Neuron (in vitro differentiated cells): ENCODE data around the gene ATP10A.

Source experiments
- H2AFZ ChIP-seq: one replicate; pipeline ENCODE4 v1.6.1; 2013; ENCODE audit warnings: low read depth, mild to moderate bottlenecking, inconsistent platforms, low read length, moderate library complexity
- H3K27me3 ChIP-seq: one replicate; pipeline ENCODE4 v1.6.1; 2013; ENCODE audit warnings: low read length; ENCODE audit not compliant: insufficient read depth
- H3K36me3 ChIP-seq: one replicate; pipeline ENCODE4 v1.6.1; 2013; ENCODE audit warnings: low read length; ENCODE audit not compliant: insufficient read depth
- H3K4me1 ChIP-seq: one replicate; pipeline ENCODE4 v1.6.1; 2013; ENCODE audit warnings: low read length; ENCODE audit not compliant: insufficient read depth
- H3K4me3 ChIP-seq: 2 replicates; pipeline ENCODE4 v1.5.1; 2013; ENCODE audit warnings: mild to moderate bottlenecking, low read length, moderate library complexity
- H3K9me3 ChIP-seq: one replicate; pipeline ENCODE4 v1.6.1; 2013; ENCODE audit warnings: low read length

ATP10A gene

GRCh38 chr15:25863111-25863967, at the start of gene ATP10A:
Gene ATP10A (minus strand): TSS chr15:25863327. CDS start chr15:25863096, 231 bp downstream.
- Histone ChIP-seq H3K4me1 (no peaks in the 10 kb centered on the region), H2AFZ (peak within 1 kb of the TSS; percentile 62), H3K9me3 (no peaks in the 10 kb centered on the region), H3K4me3 (peak within 1 kb of the TSS; percentile 40), H3K27me3 (peaks cover 48% of the 10 kb centered on the region), H3K36me3 (no peaks in the 10 kb centered on the region)

- no peaks in the 10 kb centered on the region for H3K4me1 ChIP-seq
- H3K36me3 ChIP-seq: no peaks in the 10 kb centered on the region
- no peak overlapping the region for H3K4me3 ChIP-seq
- H3K9me3 ChIP-seq: no peaks in the 10 kb centered on the region
- no peak overlapping the region for H2AFZ ChIP-seq
- H3K27me3 ChIP-seq: no peaks in the 10 kb centered on the region
Observed at GRCh38 chr15:25912035-25912434, 48.9 kb upstream of the ATP10A start.

GRCh38 chr15:25910832-25911231, 47.7 kb upstream of the ATP10A start:
- Histone ChIP-seq H3K9me3 (no peaks in the 10 kb centered on the region), H3K4me1 (no peaks in the 10 kb centered on the region), H3K36me3 (no peaks in the 10 kb centered on the region), H2AFZ (no peak overlapping the region), H3K4me3 (no peak overlapping the region), H3K27me3 (no peaks in the 10 kb centered on the region)

- Histone ChIP-seq H3K36me3 (no peaks in the 10 kb centered on the region), H3K4me3 (no peak overlapping the region), H3K9me3 (no peaks in the 10 kb centered on the region), H2AFZ (no peak overlapping the region), H3K27me3 (no peaks in the 10 kb centered on the region), H3K4me1 (no peaks in the 10 kb centered on the region)
Observed at GRCh38 chr15:25909806-25910205, 46.7 kb upstream of the ATP10A start.

- H3K4me1 ChIP-seq: no peaks in the 10 kb centered on the region
- no peaks in the 10 kb centered on the region for H3K36me3 ChIP-seq
- no peaks in the 10 kb centered on the region for H3K27me3 ChIP-seq
- no peak overlapping the region for H2AFZ ChIP-seq
- H3K9me3 ChIP-seq: no peaks in the 10 kb centered on the region
- no peak overlapping the region for H3K4me3 ChIP-seq
Observed at GRCh38 chr15:25909325-25909724, 46.2 kb upstream of the ATP10A start.

- H3K36me3 ChIP-seq: no peaks in the 10 kb centered on the region
- no peaks in the 10 kb centered on the region for H3K27me3 ChIP-seq
- no peak overlapping the region for H2AFZ ChIP-seq
- no peaks in the 10 kb centered on the region for H3K4me1 ChIP-seq
- no peak overlapping the region for H3K4me3 ChIP-seq
- H3K9me3 ChIP-seq: no peaks in the 10 kb centered on the region
Observed at GRCh38 chr15:25905140-25905539, 42.0 kb upstream of the ATP10A start.

GRCh38 chr15:25903024-25903581, 40.0 kb upstream of the ATP10A start:
- H3K36me3 ChIP-seq: no peaks in the 10 kb centered on the region
- H3K9me3 ChIP-seq: no peaks in the 10 kb centered on the region
- H3K4me3 ChIP-seq: no peak overlapping the region
- H2AFZ ChIP-seq: no peak overlapping the region
- no peaks in the 10 kb centered on the region for H3K4me1 ChIP-seq
- no peaks in the 10 kb centered on the region for H3K27me3 ChIP-seq

GRCh38 chr15:25901811-25902605, 38.9 kb upstream of the ATP10A start:
- Histone ChIP-seq H3K9me3 (no peaks in the 10 kb centered on the region), H3K4me1 (no peaks in the 10 kb centered on the region), H3K4me3 (no peak overlapping the region), H2AFZ (no peak overlapping the region), H3K36me3 (no peaks in the 10 kb centered on the region), H3K27me3 (no peaks in the 10 kb centered on the region)

- Histone ChIP-seq H3K4me1 (no peaks in the 10 kb centered on the region), H3K9me3 (no peaks in the 10 kb centered on the region)
Observed at GRCh38 chr15:25900901-25901300, 37.8 kb upstream of the ATP10A start.

GRCh38 chr15:25900431-25900830, 37.3 kb upstream of the ATP10A start:
- H3K9me3 ChIP-seq: no peaks in the 10 kb centered on the region
- H2AFZ ChIP-seq: no peak overlapping the region
- no peak overlapping the region for H3K4me3 ChIP-seq
- no peaks in the 10 kb centered on the region for H3K4me1 ChIP-seq
- H3K27me3 ChIP-seq: no peaks in the 10 kb centered on the region
- H3K36me3 ChIP-seq: no peaks in the 10 kb centered on the region

More at GRCh38 chr15:25900901-25901300, 37.8 kb upstream of the ATP10A start:
- Histone ChIP-seq H3K27me3 (no peaks in the 10 kb centered on the region), H3K36me3 (no peaks in the 10 kb centered on the region), H3K4me3 (no peak overlapping the region), H2AFZ (no peak overlapping the region)

- no peaks in the 10 kb centered on the region for H3K36me3 ChIP-seq
Observed at GRCh38 chr15:25899870-25900269, 36.7 kb upstream of the ATP10A start.

GRCh38 chr15:25897658-25898057, 34.5 kb upstream of the ATP10A start:
- H3K36me3 ChIP-seq: no peaks in the 10 kb centered on the region
- H3K4me1 ChIP-seq: no peaks in the 10 kb centered on the region
- no peak overlapping the region for H3K4me3 ChIP-seq
- H2AFZ ChIP-seq: no peak overlapping the region
- no peaks in the 10 kb centered on the region for H3K9me3 ChIP-seq
- no peaks in the 10 kb centered on the region for H3K27me3 ChIP-seq

More at GRCh38 chr15:25899870-25900269, 36.7 kb upstream of the ATP10A start:
- H3K4me1 ChIP-seq: no peaks in the 10 kb centered on the region
- no peaks in the 10 kb centered on the region for H3K9me3 ChIP-seq
- no peak overlapping the region for H3K4me3 ChIP-seq
- H2AFZ ChIP-seq: no peak overlapping the region
- H3K27me3 ChIP-seq: no peaks in the 10 kb centered on the region

- H2AFZ ChIP-seq: no peak overlapping the region
- no peaks in the 10 kb centered on the region for H3K36me3 ChIP-seq
- H3K4me1 ChIP-seq: no peaks in the 10 kb centered on the region
- no peaks in the 10 kb centered on the region for H3K27me3 ChIP-seq
- no peak overlapping the region for H3K4me3 ChIP-seq
- no peaks in the 10 kb centered on the region for H3K9me3 ChIP-seq
Observed at GRCh38 chr15:25894371-25894902, 31.3 kb upstream of the ATP10A start.
